K562 (cell line): ENCODE data around the gene MAP3K7. TPM values are rescaled to one million over a fixed set of nuclear protein-coding genes. Genes with fewer than 3 reads are reported as not detected.

Experiments
- CBFB ChIP-seq: sonication (generic); formaldehyde crosslinking; IDR thresholded peaks from 2 replicates; pipeline ENCODE4 v1.4.0; 2020; ENCODE audit warnings: mild to moderate bottlenecking, missing genetic modification reagents
- CHD2 ChIP-seq: IDR thresholded peaks from 2 replicates; pipeline ENCODE4 v1.6.1; 2011; ENCODE audit warnings: low read depth, low read length
- EP400 ChIP-seq: fragments of 450-650 bp; IDR thresholded peaks from 2 replicates; pipeline ENCODE4 v1.6.1; 2017; ENCODE audit warnings: antibody characterized with exemption, mild to moderate bottlenecking, moderate library complexity
- NR1H2 ChIP-seq: sonication (generic); formaldehyde crosslinking; IDR thresholded peaks from 2 replicates; pipeline ENCODE4 v1.4.0; 2020; ENCODE audit warnings: mild to moderate bottlenecking, missing genetic modification reagents
- PTTG1 ChIP-seq: fragments of 450-650 bp; IDR thresholded peaks from 2 replicates; pipeline ENCODE4 v1.6.1; 2016; ENCODE audit warnings: low read depth, mild to moderate bottlenecking, missing genetic modification characterization, missing compliant biosample characterization
- polyA plus RNA-seq, 8 experiments: library from polyadenylated mRNA; depleted of rRNA in 4 of 8; stranded (reverse) in 5 of 8; unstranded in 3 of 8; fragments of >200 nt; fragmentation: Nextera tagmentation in 2 of 8; fragmentation: Illumina TruSeq in 1 of 8; extraction: Ambion mirVana in 2 of 8; extraction: Trizol in 1 of 8; gene quantifications; 2 replicates each; pipeline versions ENCODE4 v1.2.1 to v1.2.3, GENCODE V29; 2011 to 2014; ENCODE audit warnings: inconsistent platforms in 1 of 8, missing spikeins in 1 of 8
- total RNA-seq, 7 experiments: library from RNA; depleted of rRNA in 6 of 7; stranded (reverse); fragments of >200 nt in 6 of 7; fragmentation: Illumina TruSeq in 2 of 7; extraction: Trizol in 2 of 7; gene quantifications; 2 replicates each; pipeline versions ENCODE4 v1.2.1 to v1.2.3, GENCODE V29; 2011 to 2021; ENCODE audit warnings: low replicate concordance in 1 of 7
- TF ChIP-seq, protein P1 (sequence below), 2 experiments: fragments of 450-650 bp; IDR thresholded peaks; 2 replicates each; pipeline ENCODE4 v1.6.1; 2016; ENCODE audit warnings: mild to moderate bottlenecking in 2 of 2, borderline replicate concordance in 1 of 2, low read depth in 1 of 2, moderate library complexity in 1 of 2
- TF ChIP-seq, protein P2 (sequence below): fragments of 200-800 bp; sonication (Bioruptor generic); IDR thresholded peaks from 2 replicates; pipeline ENCODE4 v1.6.1; 2016; ENCODE audit warnings: missing genetic modification characterization, missing compliant biosample characterization
- TF ChIP-seq, protein P3 (sequence below): conservative IDR thresholded peaks from 2 replicates; pipeline ENCODE4 v1.6.1; 2011; ENCODE audit warnings: low read depth, mild to moderate bottlenecking, low read length; ENCODE audit not compliant: control insufficient read depth
- TF ChIP-seq, protein P4 (sequence below): sonication (generic); formaldehyde crosslinking; IDR thresholded peaks from 2 replicates; pipeline ENCODE4 v1.8.0; 2022; ENCODE audit warnings: missing genetic modification reagents, mild to moderate bottlenecking, borderline replicate concordance

Gene MAP3K7
- total and polyA plus RNA-seq, 9 of the 15 experiments (the other 6 are each of a cell fraction or from before 2014, with no cell fraction given), result 13.4 to 60.9 (median 34.8) TPM

DNA sequence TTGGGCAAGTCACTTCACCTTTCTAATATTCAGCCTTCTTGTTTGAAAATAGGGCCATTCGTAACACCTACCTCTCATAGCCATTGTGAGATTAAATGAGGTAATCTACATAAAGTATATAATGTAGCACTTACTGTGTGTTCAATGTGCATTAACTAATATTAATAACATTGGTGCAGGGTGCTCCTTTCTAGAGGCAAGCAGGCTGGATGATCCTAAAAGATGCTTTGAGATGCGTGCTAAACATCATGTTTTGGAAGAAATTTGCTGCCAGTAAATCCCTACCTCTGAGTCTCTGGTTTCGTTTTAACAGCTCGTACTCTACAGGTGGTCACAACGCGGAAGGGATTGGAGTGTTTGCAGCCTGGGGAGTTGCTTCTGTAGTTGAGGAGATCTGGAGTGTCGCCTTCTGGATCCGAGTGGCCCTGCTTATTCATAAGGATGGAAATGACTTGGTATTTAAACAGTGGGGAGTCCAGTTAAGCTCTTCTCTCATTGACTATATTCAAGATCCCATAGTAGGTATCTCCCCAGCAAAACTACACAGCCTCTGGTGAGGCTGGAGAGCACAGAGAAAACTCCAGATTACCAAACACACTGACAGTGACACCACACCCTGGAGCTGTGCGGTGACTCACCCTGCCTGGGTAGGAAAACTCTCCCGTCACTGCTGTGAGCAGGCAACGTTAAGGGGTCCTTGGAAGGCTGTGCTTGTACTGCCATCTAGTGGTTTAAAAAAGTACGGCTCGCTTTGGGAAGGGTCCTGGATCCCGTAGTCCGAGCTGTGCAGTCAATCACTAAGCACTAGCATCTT is 107.9 kb downstream of the MAP3K7 start (continued):
- TF ChIP-seq, protein P1, sequence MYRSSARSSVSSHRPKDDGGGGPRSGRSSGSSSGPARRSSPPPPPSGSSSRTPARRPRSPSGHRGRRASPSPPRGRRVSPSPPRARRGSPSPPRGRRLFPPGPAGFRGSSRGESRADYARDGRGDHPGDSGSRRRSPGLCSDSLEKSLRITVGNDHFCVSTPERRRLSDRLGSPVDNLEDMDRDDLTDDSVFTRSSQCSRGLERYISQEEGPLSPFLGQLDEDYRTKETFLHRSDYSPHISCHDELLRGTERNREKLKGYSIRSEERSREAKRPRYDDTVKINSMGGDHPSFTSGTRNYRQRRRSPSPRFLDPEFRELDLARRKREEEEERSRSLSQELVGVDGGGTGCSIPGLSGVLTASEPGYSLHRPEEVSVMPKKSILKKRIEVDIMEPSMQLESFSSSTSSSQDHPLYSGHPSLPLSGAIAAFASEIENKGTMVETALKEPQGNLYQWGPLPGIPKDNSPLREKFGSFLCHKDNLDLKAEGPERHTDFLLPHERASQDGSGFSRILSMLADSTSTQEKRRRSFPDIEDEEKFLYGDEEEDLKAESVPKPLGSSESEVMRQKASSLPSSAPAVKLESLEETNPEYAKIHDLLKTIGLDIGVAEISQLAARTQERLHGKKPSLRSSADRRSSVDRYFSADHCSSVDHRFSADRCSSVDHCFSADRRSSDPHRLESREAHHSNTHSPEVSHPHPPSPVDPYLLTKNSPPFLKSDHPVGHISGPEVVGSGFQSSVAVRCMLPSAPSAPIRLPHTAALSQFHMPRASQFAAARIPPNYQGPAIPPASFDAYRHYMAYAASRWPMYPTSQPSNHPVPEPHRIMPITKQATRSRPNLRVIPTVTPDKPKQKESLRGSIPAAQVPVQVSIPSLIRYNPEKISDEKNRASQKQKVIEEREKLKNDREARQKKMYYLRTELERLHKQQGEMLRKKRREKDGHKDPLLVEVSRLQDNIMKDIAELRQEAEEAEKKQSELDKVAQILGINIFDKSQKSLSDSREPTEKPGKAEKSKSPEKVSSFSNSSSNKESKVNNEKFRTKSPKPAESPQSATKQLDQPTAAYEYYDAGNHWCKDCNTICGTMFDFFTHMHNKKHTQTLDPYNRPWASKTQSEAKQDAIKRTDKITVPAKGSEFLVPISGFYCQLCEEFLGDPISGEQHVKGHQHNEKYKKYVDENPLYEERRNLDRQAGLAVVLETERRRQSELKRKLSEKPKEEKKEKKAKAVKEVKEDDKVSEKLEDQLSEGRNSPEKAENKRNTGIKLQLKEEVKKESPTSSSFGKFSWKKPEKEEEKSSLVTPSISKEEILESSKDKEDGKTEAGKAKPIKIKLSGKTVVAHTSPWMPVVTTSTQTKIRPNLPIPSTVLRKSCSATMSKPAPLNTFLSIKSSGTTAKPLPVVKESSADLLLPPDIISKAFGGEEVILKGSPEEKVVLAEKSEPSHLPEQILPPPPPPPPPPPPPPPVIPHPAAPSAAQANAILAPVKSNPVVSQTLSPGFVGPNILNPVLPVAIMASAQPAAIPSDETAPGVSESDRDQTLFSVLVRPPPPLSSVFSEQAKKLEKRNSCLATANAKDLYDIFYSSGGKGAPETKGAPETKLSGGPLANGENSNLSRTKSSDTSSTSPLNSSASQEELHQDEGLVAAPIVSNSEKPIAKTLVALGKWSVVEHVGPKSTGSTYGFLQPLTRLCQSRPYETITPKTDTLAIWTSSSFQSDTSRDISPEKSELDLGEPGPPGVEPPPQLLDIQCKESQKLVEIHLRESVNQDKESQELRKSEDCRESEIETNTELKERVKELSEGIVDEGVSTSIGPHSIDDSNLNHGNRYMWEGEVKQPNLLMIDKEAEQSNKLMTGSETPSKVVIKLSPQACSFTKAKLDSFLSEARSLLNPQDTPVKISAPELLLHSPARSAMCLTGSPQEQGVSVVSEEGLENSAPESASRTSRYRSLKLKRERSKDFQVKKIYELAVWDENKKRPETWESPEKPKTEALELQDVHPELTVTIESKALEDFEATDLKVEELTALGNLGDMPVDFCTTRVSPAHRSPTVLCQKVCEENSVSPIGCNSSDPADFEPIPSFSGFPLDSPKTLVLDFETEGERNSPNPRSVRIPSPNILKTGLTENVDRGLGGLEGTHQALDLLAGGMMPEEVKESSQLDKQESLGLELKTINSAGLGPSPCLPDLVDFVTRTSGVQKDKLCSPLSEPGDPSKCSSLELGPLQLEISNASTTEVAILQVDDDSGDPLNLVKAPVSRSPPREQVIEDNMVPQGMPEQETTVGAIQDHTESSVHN (IDR thresholded peaks at IDR 0.05; ENCODE audit: borderline replicate concordance in 1 of 2, low read depth in 1 of 2), result no peak
- TF ChIP-seq EP400 (no peak), NR1H2 (CRISPR knock-in tag) (no peak), CBFB (CRISPR knock-in tag) (no peak), PTTG1 (tag) (no peak), CHD2 (no peak)
- TF ChIP-seq, protein P2, sequence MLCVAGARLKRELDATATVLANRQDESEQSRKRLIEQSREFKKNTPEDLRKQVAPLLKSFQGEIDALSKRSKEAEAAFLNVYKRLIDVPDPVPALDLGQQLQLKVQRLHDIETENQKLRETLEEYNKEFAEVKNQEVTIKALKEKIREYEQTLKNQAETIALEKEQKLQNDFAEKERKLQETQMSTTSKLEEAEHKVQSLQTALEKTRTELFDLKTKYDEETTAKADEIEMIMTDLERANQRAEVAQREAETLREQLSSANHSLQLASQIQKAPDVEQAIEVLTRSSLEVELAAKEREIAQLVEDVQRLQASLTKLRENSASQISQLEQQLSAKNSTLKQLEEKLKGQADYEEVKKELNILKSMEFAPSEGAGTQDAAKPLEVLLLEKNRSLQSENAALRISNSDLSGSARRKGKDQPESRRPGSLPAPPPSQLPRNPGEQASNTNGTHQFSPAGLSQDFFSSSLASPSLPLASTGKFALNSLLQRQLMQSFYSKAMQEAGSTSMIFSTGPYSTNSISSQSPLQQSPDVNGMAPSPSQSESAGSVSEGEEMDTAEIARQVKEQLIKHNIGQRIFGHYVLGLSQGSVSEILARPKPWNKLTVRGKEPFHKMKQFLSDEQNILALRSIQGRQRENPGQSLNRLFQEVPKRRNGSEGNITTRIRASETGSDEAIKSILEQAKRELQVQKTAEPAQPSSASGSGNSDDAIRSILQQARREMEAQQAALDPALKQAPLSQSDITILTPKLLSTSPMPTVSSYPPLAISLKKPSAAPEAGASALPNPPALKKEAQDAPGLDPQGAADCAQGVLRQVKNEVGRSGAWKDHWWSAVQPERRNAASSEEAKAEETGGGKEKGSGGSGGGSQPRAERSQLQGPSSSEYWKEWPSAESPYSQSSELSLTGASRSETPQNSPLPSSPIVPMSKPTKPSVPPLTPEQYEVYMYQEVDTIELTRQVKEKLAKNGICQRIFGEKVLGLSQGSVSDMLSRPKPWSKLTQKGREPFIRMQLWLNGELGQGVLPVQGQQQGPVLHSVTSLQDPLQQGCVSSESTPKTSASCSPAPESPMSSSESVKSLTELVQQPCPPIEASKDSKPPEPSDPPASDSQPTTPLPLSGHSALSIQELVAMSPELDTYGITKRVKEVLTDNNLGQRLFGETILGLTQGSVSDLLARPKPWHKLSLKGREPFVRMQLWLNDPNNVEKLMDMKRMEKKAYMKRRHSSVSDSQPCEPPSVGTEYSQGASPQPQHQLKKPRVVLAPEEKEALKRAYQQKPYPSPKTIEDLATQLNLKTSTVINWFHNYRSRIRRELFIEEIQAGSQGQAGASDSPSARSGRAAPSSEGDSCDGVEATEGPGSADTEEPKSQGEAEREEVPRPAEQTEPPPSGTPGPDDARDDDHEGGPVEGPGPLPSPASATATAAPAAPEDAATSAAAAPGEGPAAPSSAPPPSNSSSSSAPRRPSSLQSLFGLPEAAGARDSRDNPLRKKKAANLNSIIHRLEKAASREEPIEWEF (CRISPR knock-in tag), result no peak
- TF ChIP-seq, protein P3, sequence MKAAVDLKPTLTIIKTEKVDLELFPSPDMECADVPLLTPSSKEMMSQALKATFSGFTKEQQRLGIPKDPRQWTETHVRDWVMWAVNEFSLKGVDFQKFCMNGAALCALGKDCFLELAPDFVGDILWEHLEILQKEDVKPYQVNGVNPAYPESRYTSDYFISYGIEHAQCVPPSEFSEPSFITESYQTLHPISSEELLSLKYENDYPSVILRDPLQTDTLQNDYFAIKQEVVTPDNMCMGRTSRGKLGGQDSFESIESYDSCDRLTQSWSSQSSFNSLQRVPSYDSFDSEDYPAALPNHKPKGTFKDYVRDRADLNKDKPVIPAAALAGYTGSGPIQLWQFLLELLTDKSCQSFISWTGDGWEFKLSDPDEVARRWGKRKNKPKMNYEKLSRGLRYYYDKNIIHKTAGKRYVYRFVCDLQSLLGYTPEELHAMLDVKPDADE, result no peak
- TF ChIP-seq, protein P4, sequence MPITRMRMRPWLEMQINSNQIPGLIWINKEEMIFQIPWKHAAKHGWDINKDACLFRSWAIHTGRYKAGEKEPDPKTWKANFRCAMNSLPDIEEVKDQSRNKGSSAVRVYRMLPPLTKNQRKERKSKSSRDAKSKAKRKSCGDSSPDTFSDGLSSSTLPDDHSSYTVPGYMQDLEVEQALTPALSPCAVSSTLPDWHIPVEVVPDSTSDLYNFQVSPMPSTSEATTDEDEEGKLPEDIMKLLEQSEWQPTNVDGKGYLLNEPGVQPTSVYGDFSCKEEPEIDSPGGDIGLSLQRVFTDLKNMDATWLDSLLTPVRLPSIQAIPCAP, result no peak
